GM18526 (cell line): ENCODE measurements around the gene SLC35B3.

Experiments used
- POLR2A ChIP-seq: IDR thresholded peaks from 3 replicates; pipeline ENCODE4 v1.6.1; 2011; ENCODE audit not compliant: insufficient read length; ENCODE audit errors: extremely low read depth

The SLC35B3 gene

DNA sequence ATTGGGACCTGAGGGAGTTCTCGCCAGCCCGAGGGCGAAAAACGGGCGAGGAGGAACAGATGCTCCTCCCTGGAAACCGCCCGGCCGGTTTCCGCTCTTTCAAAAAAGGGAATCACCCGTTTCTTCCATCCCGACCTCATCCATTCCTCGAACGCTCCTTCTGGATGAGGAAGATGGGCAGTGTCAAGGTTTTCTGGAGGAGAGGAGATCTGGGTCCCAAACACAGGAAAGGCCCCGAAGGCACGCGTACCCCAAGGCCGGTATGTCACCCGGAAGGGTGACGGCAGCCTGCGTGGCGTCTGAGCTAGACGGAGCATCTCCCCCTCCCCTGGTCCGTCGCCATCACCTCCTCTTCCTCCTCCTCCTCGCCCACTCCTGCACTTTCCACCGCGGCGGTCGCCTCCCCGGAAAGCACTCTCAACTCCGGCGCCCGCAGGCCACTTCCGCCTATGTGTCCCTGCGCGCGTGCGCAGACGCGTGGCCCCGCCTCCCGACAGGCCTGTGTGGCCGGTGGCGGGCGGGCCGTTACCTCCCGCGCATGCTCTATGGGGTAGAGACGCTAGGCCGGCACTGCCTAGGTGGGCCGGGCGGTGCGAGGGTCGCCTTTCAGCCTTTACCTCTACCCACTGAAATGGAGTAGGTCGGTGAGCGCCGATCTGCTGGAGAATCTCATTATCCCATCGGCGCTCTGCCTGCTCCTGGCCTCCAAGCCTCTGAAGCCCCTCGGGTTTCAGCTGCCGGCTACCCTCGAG is at the start of gene SLC35B3:
SLC35B3 (minus strand) TSS at position 453 of the 752 bp plus-strand sequence.
- peak; percentile 90 for TF ChIP-seq POLR2A

DNA sequence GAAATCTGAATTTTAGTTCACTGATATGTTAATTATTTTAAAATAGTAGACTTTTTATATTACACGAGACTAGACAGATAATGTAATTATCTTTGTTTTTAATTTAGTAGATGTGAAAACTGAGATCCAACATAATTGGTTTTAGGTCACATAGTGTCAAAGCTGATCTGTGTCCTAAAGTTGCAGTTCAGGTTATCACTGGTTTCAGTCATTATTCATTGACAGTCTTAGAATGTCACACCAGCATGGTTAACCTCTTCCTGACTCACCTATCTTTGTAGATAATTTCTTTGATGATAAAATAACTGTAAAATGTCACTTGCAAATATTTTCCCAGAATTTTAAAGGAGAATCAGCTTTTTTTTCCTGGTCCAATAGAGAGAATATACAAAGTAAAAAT is 48.3 kb upstream of the SLC35B3 start:
- no peak for TF ChIP-seq POLR2A

DNA sequence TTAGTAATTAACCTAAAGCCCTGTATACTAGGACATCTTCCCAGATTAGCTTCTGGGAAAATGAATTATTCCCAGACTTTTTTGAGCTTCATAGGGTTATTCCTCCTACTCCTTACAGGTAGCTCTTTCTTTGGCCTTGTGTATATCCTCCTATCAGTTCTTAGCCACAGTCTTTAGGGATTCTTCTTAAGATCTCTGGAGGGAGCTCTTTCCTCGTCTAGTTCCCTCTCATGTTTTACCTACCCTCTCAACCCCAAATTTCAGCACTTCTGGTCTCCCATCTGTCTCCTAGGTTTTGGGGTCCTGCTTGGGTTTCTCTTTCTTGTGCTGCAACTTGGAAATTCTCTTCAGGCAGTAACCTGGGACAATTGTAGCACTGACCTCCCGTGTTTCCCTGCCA is 46.4 kb upstream of the SLC35B3 start:
- no peak for TF ChIP-seq POLR2A

DNA sequence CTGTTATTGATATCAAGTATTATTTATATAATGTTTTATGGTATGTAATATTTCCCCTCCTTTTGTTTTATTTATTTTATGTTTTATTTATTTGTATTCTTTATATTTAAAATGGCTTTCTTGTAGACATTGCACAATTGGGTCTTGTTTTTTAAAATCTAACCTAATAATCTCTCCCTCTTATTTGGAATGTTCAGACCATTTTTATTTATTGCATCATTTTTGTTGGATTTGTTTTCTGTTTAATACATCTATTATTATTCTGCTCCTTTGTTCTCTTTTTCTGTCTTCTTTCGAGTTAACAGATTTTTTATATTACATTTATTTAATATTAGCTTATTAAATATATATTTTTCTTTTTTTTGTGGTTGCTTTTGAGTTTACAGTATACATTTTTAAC is 43.1 kb upstream of the SLC35B3 start:
- TF ChIP-seq POLR2A, result no peak

DNA sequence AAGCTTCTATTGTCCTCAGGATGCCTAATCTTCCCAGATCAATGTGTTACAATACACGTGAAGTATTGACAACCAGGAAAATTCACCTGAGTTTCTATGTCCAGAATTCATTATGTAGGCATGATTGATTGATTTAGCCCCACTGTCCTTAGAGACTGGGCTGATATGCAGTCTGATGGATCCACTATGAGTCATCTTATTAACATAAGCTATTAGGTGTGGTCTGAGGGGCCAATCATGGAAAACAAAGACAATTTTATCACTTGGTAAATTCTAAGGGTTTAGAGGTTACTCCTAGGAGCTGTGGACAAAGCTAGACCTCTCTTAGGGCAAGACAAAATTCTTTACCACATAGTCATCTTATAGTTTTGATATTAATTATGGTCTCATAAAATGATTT is 41.3 kb upstream of the SLC35B3 start:
- no peak for TF ChIP-seq POLR2A

DNA sequence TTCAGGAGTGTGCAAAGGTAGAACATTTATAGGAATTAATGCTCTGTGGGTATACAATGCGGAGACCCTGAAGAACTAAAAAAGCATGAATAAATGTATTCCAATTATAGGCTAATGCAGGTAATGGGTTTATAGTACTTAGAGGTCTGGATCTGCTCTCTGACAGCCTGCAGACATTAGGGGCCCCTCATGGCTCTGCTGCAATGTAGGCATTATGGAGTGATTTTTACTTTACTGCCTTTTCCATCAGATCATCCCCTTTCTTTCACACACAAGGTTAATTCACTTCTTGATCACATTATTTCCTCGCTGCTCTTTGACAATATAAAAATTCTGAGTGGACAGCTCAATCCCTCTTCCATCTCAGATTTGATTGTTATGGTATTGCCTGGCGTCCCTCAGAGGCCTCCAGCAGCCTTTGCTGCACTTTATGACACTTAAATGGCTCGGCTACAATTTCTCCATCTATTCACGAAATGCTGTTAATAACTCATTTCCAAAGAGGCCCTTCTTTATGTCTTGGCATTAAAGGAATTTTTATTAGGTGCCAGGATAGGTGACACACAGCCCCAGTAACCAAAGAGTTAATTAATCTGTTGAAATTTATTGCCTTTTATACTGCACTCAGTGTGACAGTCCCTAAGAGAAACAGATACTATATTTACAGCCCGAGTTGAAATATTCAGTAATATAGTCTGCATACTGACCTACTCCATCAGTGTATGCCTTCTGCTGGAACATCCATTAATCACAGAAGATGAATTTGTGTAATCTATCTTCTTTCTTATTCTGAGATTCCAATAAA is 33.4 kb upstream of the SLC35B3 start:
- TF ChIP-seq POLR2A, result no peak

DNA sequence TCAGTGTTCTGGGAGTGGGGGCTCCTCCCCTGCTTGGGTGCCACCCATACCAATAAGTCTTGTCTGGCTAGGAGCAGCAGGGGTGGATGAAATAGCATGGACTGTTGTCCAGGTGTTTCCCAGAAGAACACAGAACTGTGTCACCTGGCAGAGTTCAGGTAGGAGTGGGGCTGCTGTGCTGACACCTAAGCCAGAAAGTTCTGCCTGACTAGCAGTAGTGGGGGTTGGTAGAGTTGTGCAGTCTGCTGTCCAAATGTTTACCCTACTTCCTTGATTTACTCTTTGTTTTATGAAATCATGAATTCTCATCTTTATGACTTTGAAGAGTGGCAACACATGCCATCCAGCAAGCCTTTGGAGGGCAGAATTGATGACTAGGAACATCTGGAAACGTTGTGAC is 27.3 kb upstream of the SLC35B3 start:
- TF ChIP-seq POLR2A, result no peak

DNA sequence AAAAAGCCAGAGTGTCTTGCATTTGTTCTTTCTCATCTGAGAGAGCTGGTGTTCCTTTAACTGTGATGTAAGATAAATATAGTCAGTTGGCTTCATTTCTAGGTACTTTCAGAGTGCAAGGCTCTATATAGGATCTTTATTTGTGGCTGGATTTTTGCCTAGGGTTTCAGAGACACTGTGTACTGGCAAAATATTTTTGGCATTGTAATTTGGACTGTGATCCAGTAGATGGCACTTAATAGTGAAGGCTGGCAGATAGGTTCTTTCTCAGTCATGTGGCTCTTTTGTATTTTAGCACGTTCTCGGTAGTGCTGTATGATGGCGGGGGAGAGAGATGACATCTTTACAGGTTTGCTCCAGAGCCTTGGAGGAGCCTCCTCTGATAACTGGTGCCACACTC is 26.8 kb upstream of the SLC35B3 start:
- TF ChIP-seq POLR2A, result no peak

DNA sequence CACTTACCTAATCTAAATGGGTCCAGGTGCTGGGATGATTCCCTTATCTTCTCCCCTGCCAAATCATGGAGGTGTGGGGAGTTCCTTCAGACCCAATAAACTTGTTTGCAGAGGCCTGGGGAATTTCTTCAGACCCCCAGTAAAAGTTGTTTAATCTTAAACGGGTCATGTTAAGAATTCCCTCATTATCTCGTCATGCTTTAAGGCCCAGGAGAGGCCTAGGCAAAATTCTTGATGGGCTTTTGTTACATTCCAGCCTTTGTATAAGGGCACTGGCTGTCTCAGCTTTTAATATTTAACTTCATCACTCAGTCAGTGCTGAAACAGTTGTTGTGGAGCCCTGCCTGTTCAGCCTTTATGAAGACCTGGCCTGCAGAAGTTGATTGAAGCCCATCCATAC is 11.0 kb upstream of the SLC35B3 start:
- no peak for TF ChIP-seq POLR2A

DNA sequence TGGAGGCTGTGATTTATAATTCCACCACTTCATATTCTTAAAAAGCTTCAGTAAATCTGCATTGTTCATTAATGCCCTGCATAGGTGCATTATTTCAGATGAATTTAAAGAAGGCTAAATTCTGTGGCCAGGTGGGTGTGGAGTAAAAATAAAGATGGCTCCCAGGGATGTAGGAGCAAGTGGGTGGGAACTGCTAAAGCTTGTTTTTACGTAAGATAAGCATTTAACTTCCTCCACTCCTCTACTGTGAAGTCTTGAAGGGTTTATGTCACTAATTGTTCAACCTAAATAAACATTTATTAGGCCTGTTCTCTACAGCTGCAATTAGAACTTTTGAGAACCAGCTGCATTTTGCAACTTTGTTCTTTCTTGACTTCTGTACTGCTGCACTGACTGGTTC is 6.8 kb upstream of the SLC35B3 start:
- no peak for TF ChIP-seq POLR2A

DNA sequence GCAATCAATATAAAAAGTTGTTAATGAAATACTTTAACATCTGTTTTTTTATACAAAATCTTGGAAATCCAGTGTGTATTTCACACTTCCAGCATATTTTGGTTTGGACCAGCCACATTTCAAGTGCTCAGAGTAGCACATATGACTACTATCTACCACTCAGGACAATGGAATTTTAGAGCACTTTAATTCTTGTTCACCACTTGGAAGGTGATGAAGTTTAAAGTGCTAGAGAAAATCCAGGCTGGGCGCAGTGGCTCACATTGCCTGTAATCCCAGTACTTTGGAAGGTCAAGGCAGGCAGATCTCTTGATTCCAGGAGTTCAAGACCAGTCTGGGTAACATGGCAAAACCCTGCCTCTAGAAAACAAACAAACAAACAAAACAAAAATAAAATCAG is 6.1 kb upstream of the SLC35B3 start:
- TF ChIP-seq POLR2A, result no peak

DNA sequence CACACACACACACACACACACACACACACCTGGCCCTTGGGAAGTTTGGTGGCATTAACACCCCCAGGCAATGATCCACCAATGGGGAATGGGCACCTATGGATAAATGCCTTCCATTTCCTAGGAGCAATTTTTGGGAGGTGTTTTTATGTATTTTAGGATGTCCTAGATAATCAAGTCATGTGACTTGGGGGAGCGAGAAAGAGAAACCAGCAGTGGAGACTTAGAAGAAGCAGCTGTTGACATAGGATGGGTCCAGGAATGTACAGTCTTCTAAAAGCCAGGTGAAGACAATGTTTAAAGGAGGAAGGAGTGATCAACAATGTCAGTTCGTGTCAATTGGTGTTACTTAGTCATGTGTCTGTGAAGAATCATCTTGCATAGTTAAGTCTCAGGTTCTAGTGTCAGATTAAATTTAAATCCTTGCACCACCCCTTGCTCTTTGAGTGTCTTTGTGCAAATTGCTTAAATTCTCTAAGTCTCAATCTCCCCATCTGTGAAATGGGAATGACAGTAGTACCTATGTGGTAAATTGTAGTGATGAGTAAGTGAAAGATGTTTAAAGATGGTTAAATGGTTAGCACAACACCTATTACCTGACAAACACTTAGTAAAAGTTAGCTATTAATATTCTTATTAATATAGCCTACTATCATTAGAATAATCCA is 4.4 kb upstream of the SLC35B3 start:
- TF ChIP-seq POLR2A, result no peak

DNA sequence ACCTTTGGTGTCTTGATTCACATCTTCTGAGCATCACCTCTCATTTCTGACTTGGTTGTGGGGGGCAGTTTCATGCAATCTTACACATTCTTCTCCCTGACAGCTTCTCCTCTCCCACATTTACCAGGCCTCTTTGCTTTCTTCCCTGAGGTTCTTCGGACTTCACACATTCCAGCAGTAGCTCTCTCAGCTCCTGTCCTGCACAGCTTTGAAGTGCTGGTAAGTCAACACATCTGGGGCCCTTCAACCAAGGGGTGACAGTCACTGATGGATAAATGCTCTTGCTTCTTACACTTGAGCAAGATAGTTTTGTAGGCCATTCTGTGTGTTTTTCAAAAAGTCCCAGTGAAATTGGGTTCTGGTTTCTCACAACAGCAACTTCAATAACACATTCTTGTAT is 2.5 kb upstream of the SLC35B3 start:
- no peak for TF ChIP-seq POLR2A

DNA sequence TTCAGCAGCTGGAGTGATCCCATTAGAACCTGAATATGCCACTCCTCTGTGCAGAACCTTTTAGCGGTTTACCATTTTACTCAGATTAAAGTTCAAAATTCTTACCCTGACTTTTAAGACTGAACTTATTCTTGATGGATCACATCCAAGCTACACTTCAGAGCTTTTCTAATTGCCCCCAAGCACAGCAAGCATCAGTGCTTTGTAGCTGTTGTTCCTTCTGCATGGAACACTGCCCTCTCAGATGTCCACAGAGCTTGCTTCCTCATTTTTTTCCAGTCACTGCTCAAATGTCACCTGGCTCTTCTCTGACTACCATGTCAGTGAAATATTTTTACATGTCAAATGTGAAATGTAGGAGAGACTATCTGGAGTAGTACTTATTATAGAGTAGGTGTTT is 1.6 kb upstream of the SLC35B3 start:
- no peak for TF ChIP-seq POLR2A

DNA sequence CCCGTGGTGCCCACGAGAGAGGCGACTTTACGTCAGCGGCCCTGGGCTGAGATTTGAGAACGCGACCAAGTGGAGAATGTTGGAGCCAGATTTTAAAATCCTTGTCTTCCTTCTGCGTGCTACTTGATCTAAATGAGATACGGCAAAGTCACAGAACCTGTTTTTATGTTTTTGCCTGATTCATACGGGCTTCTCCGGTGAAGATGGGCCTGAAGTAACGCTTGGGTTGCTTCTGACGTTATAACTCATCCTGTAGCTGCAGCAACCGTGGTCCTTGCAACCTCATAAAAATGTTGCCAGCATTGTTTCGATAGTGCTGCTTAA is 462 bp upstream of the SLC35B3 start:
- no peak for TF ChIP-seq POLR2A

DNA sequence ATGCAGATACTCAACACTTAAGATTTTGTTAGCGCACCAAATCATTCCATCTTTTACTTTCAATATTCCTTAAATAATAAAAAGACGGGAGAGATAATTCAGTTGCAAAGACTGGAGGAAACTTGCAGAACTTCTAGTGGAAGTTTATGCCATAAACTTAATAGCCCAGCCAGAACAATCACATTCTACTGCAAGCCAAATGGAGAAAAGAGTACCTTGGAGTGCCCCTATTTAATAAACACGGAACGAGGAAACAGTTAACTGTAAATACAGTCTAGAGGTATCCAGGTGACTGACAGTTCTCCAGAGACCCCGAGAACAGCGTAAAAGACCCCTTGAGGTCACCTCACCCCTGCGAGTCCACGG is 635 bp downstream of the SLC35B3 start:
- no peak for TF ChIP-seq POLR2A

DNA sequence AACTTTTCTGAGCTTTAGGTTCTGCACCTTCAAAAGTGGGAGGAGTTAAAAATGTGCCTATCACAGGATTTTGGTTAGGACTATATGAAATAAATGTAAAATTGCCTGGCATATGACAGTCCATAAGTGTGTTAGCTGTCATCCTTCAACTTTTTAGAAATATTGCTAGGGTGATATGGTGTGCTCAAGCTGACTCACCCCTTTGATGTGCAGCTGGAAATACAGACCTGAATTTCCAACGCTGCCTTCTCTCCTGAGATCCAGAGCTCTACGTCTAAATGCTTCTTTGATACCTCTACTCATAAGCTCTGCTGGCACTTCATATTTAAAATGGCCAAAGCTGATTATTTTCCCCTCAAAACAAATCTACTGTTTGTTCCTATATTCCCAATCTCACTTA is 2.7 kb downstream of the SLC35B3 start:
- no peak for TF ChIP-seq POLR2A

DNA sequence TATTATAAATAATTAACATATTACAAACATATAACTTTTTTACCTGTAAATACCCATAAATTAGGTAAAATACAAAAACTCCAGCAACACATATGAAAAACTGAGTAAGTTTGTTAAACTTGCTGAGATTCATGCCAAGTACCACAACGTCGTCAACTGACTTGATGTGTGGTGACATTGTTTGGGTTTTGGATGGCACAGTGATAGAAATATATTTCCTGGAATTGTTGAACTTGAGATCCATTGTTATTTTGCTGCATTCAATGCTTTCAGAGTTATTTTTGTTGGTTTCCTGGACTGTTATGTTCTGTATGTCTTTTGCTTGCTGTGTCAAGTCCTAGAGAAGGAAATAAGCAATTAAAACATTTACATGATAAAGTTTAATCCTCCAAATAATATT is 5.5 kb downstream of the SLC35B3 start:
- no peak for TF ChIP-seq POLR2A
